ENCODE data around the gene TTN.
A peak's percentile ranks its signal among the peaks of the same experiment; 100 is the strongest.

GRCh38 chr2:178478439-178479274, 328.6 kb downstream of the TTN start, which contains the start of gene FKBP7:
- TF ChIP-seq POLR2AphosphoS5 (IDR thresholded peaks at IDR 0.05; ENCODE audit: insufficient read depth in 1 of 2, low read depth in 1 of 2) (peak; percentile 88 to 97), POLR2A (IDR thresholded peaks at IDR 0.05) (peak in 1 of 2 donors; percentile 80)

All from vagina (tissue), 2 donors.